ENCODE measurements around the gene SLC19A2. TPM values are rescaled to one million over a fixed set of nuclear protein-coding genes. Genes with fewer than 3 reads are reported as not detected.

The SLC19A2 gene
- total RNA-seq, 2 experiments from 2014 or later: 3.2 to 6.5 TPM

GRCh38 chr1:169511316-169512005 lies 25.7 kb upstream of the SLC19A2 start:
- BruUV-seq (replicated peaks): no TSS peak
- intact Hi-C loops (cut with micrococcal nuclease; ENCODE audit: unreplicated experiment): no loop called here
- no peaks in the 10 kb centered on the region for H3K9me3 ChIP-seq (ENCODE audit: low read length)
- no peak for TF ChIP-seq EZH2phosphoT487 (IDR thresholded peaks at IDR 0.05; ENCODE audit: borderline replicate concordance, low read depth, low read length)
- TF ChIP-seq, protein P1, sequence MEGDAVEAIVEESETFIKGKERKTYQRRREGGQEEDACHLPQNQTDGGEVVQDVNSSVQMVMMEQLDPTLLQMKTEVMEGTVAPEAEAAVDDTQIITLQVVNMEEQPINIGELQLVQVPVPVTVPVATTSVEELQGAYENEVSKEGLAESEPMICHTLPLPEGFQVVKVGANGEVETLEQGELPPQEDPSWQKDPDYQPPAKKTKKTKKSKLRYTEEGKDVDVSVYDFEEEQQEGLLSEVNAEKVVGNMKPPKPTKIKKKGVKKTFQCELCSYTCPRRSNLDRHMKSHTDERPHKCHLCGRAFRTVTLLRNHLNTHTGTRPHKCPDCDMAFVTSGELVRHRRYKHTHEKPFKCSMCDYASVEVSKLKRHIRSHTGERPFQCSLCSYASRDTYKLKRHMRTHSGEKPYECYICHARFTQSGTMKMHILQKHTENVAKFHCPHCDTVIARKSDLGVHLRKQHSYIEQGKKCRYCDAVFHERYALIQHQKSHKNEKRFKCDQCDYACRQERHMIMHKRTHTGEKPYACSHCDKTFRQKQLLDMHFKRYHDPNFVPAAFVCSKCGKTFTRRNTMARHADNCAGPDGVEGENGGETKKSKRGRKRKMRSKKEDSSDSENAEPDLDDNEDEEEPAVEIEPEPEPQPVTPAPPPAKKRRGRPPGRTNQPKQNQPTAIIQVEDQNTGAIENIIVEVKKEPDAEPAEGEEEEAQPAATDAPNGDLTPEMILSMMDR (conservative IDR thresholded peaks at IDR 0.05; ENCODE audit: low read length): no peak
- no peak overlapping the region for H2AFZ ChIP-seq (ENCODE audit: low read length)
- no peaks in the 10 kb centered on the region for H3K36me3 ChIP-seq (ENCODE audit: insufficient read depth, low read length)
- CTCF ChIA-PET (ENCODE audit: unreplicated experiment): no interaction called here
- DNase-seq (ENCODE audit: low spot score): no peak
- no peak overlapping the region for H3K27ac ChIP-seq (ENCODE audit: low read depth, low read length, poor library complexity, severe bottlenecking)
- no peak overlapping the region for H3K4me3 ChIP-seq (ENCODE audit: low read depth, low read length, poor library complexity, severe bottlenecking)
- POLR2A ChIA-PET: interaction anchor here (1.4 kb wide), 1 partner anchor 170 kb away, joined by 3 read pairs; no protein-coding TSS in a partner anchor
- H3K4me2 ChIP-seq (ENCODE audit: low read length): no peak overlapping the region
- no peaks in the 10 kb centered on the region for H3K9me2 ChIP-seq (ENCODE audit: insufficient read depth, low read length)
- no peaks in the 10 kb centered on the region for H3K79me2 ChIP-seq (ENCODE audit: insufficient read depth, low read depth, low read length)
- no peaks in the 10 kb centered on the region for H4K20me1 ChIP-seq (ENCODE audit: insufficient read depth, low read length)
- no peaks in the 10 kb centered on the region for H3K4me1 ChIP-seq (ENCODE audit: insufficient read depth, low read length, poor library complexity, severe bottlenecking)

DNA sequence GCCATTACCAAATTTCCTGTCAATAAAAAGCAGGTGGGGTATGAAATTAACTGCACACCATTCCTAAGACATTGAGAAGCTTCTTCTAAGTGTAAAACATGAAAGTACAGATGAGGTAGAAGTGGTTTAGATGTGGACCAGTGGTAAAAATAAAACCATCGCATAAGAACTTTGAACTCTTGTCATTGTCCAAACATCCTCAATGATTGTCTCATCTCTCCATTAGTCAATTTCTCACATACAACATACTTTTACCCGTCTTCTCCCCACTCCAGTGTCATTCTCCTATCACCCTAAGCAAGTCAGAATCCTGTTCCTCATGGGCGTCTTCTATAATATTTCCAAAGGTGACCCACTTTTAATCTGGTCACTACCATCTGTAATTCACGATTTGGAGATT lies 24.3 kb upstream of the SLC19A2 start:
- Histone ChIP-seq H3K27ac (ENCODE audit: low read depth, low read length, poor library complexity, severe bottlenecking) (no peak overlapping the region), H3K36me3 (ENCODE audit: insufficient read depth, low read length) (no peaks in the 10 kb centered on the region), H3K9me3 (ENCODE audit: low read length) (no peaks in the 10 kb centered on the region), H2AFZ (ENCODE audit: low read length) (no peak overlapping the region), H4K20me1 (ENCODE audit: insufficient read depth, low read length) (no peaks in the 10 kb centered on the region), H3K4me2 (ENCODE audit: low read length) (no peak overlapping the region), H3K4me3 (ENCODE audit: low read depth, low read length, poor library complexity, severe bottlenecking) (no peak overlapping the region), H3K4me1 (ENCODE audit: insufficient read depth, low read length, poor library complexity, severe bottlenecking) (no peaks in the 10 kb centered on the region), H3K9me2 (ENCODE audit: insufficient read depth, low read length) (no peaks in the 10 kb centered on the region), H3K79me2 (ENCODE audit: insufficient read depth, low read depth, low read length) (no peaks in the 10 kb centered on the region)
- BruUV-seq (replicated peaks): no TSS peak
- intact Hi-C loops (cut with micrococcal nuclease; ENCODE audit: unreplicated experiment): no loop called here
- ChIA-PET CTCF (ENCODE audit: unreplicated experiment) (no interaction called here), POLR2A (interaction anchor here (0.7 to 1.4 kb wide), 2 partner anchors 18 to 172 kb away, joined by 3 to 4 read pairs; no protein-coding TSS in a partner anchor)
- TF ChIP-seq, protein P1 (conservative IDR thresholded peaks at IDR 0.05; ENCODE audit: low read length): no peak
- no peak for TF ChIP-seq EZH2phosphoT487 (IDR thresholded peaks at IDR 0.05; ENCODE audit: borderline replicate concordance, low read depth, low read length)
- DNase-seq (ENCODE audit: low spot score): no peak

GRCh38 chr1:169509354-169509753 lies 23.6 kb upstream of the SLC19A2 start:
- POLR2A ChIA-PET: no interaction called here

More at GRCh38 chr1:169509354-169509753, 23.6 kb upstream of the SLC19A2 start:
- H3K4me1 ChIP-seq (ENCODE audit: insufficient read depth, low read length, poor library complexity, severe bottlenecking): no peaks in the 10 kb centered on the region
- no peaks in the 10 kb centered on the region for H3K36me3 ChIP-seq (ENCODE audit: insufficient read depth, low read length)
- TF ChIP-seq, protein P1 (conservative IDR thresholded peaks at IDR 0.05; ENCODE audit: low read length): 0 out of 2 replicates have a peak, but pooled peaks have one; percentile 10
- TF ChIP-seq EZH2phosphoT487 (IDR thresholded peaks at IDR 0.05; ENCODE audit: borderline replicate concordance, low read depth, low read length): no peak
- no peaks in the 10 kb centered on the region for H3K79me2 ChIP-seq (ENCODE audit: insufficient read depth, low read depth, low read length)
- no TSS peak for BruUV-seq (replicated peaks)
- no peak overlapping the region for H3K4me3 ChIP-seq (ENCODE audit: low read depth, low read length, poor library complexity, severe bottlenecking)
- CTCF ChIA-PET (ENCODE audit: unreplicated experiment): no interaction called here
- H3K4me2 ChIP-seq (ENCODE audit: low read length): no peak overlapping the region
- H4K20me1 ChIP-seq (ENCODE audit: insufficient read depth, low read length): no peaks in the 10 kb centered on the region
- H3K9me2 ChIP-seq (ENCODE audit: insufficient read depth, low read length): no peaks in the 10 kb centered on the region
- H3K27ac ChIP-seq (ENCODE audit: low read depth, low read length, poor library complexity, severe bottlenecking): no peak overlapping the region
- intact Hi-C loops (cut with micrococcal nuclease; ENCODE audit: unreplicated experiment): no loop called here
- no peak overlapping the region for H2AFZ ChIP-seq (ENCODE audit: low read length)
- H3K9me3 ChIP-seq (ENCODE audit: low read length): no peaks in the 10 kb centered on the region
- DNase-seq (ENCODE audit: low spot score): no peak

All from OCI-LY7 (cell line).